Activated CD8-positive, alpha-beta memory T cell treated with anti-CD3 and anti-CD28 coated beads for 36 hours (primary cell): ENCODE measurements around the gene KLHL11. TPM values are rescaled to one million over a fixed set of nuclear protein-coding genes. Genes with fewer than 3 reads are reported as not detected.
"Not testable (repeated sequence)": the region's sequence is repeated elsewhere in the genome, so short reads cannot be mapped to it uniquely, and the experiment has no call there.

Experiments
- CTCF ChIA-PET: fragments of 350-600 bp; sonication (Branson Sonifier 250); formaldehyde crosslinking; loops from one replicate; lab custom pipeline; 2021; ENCODE audit warnings: antibody characterized with exemption; lab: Charles Lee
- POLR2A ChIA-PET: fragments of 350-600 bp; sonication (Branson Sonifier 250); formaldehyde crosslinking; loops from one replicate; lab custom pipeline; 2021; ENCODE audit warnings: antibody characterized with exemption; lab: Charles Lee
- total RNA-seq, 2 experiments: library from RNA; stranded (reverse); gene quantifications; one replicate each; pipeline ENCODE4 v1.2.3, GENCODE V29; 2021

KLHL11 gene
- total RNA-seq, 2 experiments from 2014 or later = 23.2 to 23.8 TPM

- ChIA-PET POLR2A (no interaction called here), CTCF (interaction anchor here (1.0 kb wide), 1 partner anchor 12 kb away, joined by 4 read pairs; no protein-coding TSS in a partner anchor)
Measured at GRCh38 chr17:41849251-41849990, 15.8 kb downstream of the KLHL11 start.

- CTCF ChIA-PET = interaction anchor here (1.0 to 1.4 kb wide), 2 partner anchors 13 to 47 kb away, joined by 4 to 5 read pairs; no protein-coding TSS in a partner anchor
- POLR2A ChIA-PET = interaction anchor here (1.6 kb wide), 1 partner anchor 16 kb away, joined by 5 read pairs; the partner anchor contains the start of gene KLHL11
Measured at GRCh38 chr17:41848788-41849187, 16.4 kb downstream of the KLHL11 start.

- ChIA-PET CTCF (no interaction called here), POLR2A (no interaction called here)
Measured at GRCh38 chr17:41844971-41845370, 20.3 kb downstream of the KLHL11 start.

GRCh38 chr17:41840781-41841180, 24.4 kb downstream of the KLHL11 start:
- CTCF ChIA-PET, POLR2A ChIA-PET: not testable (repeated sequence)

GRCh38 chr17:41839448-41839847, 25.8 kb downstream of the KLHL11 start:
- CTCF ChIA-PET, POLR2A ChIA-PET: not testable (repeated sequence)

GRCh38 chr17:41837761-41838538, 27.3 kb downstream of the KLHL11 start, which contains the start of gene KLHL10:
KLHL10 (plus strand) TSS chr17:41837825; CDS start chr17:41837933, 108 bp downstream.
- POLR2A ChIA-PET = interaction anchor here (0.7 kb wide), 1 partner anchor 21 kb away, joined by 4 read pairs; no protein-coding TSS in a partner anchor

GRCh38 chr17:41836550-41837196, 28.6 kb downstream of the KLHL11 start:
- ChIA-PET CTCF (interaction anchor here (1.4 kb wide), 1 partner anchor 73 kb away, joined by 3 read pairs; no protein-coding TSS in a partner anchor), POLR2A (no interaction called here)

More at GRCh38 chr17:41837761-41838538, 27.3 kb downstream of the KLHL11 start, which contains the start of gene KLHL10:
- CTCF ChIA-PET = interaction anchor here (1.0 kb wide), 1 partner anchor 37 kb away, joined by 5 read pairs; no protein-coding TSS in a partner anchor

- POLR2A ChIA-PET = no interaction called here
Measured at GRCh38 chr17:41835800-41836549, 29.2 kb downstream of the KLHL11 start, which contains the start of gene NT5C3B. NT5C3B (minus strand) TSS chr17:41836232; CDS start chr17:41836193, 39 bp downstream.

GRCh38 chr17:41835214-41835799, 29.9 kb downstream of the KLHL11 start:
- CTCF ChIA-PET = interaction anchor here (0.5 to 1.8 kb wide), 7 partner anchors 22 to 1851 kb away, joined by 3 to 7 read pairs (median 3); partner anchors contain the start of gene P3H4
- POLR2A ChIA-PET = interaction anchor here (0.9 kb wide), 1 partner anchor 33 kb away, joined by 3 read pairs; no protein-coding TSS in a partner anchor

More at GRCh38 chr17:41835800-41836549, 29.2 kb downstream of the KLHL11 start, which contains the start of gene NT5C3B:
- CTCF ChIA-PET = interaction anchor here (0.6 to 1.8 kb wide), 3 partner anchors 25 to 103 kb away, joined by 3 to 7 read pairs (median 4); partner anchors contain the start of gene P3H4

GRCh38 chr17:41829961-41830360, 35.3 kb downstream of the KLHL11 start:
- CTCF ChIA-PET = interaction anchor here (1.4 to 1.8 kb wide), 2 partner anchors 28 to 79 kb away, joined by 3 to 5 read pairs; no protein-coding TSS in a partner anchor
- POLR2A ChIA-PET = not testable (repeated sequence)

GRCh38 chr17:41825175-41825845, 39.9 kb downstream of the KLHL11 start:
- POLR2A ChIA-PET = no interaction called here
- CTCF ChIA-PET = no interaction called here

- ChIA-PET POLR2A (no interaction called here), CTCF (no interaction called here)
Measured at GRCh38 chr17:41824086-41824485, 41.1 kb downstream of the KLHL11 start.

- CTCF ChIA-PET = interaction anchor here (1.2 kb wide), 1 partner anchor 21 kb away, joined by 5 read pairs; no protein-coding TSS in a partner anchor
- POLR2A ChIA-PET = interaction anchor here (0.6 kb wide), 1 partner anchor 8 kb away, joined by 4 read pairs; no protein-coding TSS in a partner anchor
Measured at GRCh38 chr17:41823580-41823979, 41.6 kb downstream of the KLHL11 start.

GRCh38 chr17:41823141-41823524, 42.1 kb downstream of the KLHL11 start:
- POLR2A ChIA-PET = interaction anchor here (0.6 kb wide), 1 partner anchor 8 kb away, joined by 4 read pairs; no protein-coding TSS in a partner anchor
- CTCF ChIA-PET = interaction anchor here (1.1 to 1.2 kb wide), 2 partner anchors 21 to 85 kb away, joined by 3 to 5 read pairs; no protein-coding TSS in a partner anchor

GRCh38 chr17:41822216-41823140, 42.7 kb downstream of the KLHL11 start:
- POLR2A ChIA-PET = no interaction called here
- CTCF ChIA-PET = interaction anchor here (1.1 to 1.2 kb wide), 2 partner anchors 20 to 85 kb away, joined by 3 to 5 read pairs; no protein-coding TSS in a partner anchor

- POLR2A ChIA-PET = no interaction called here
- CTCF ChIA-PET = interaction anchor here (1.1 kb wide), 1 partner anchor 84 kb away, joined by 3 read pairs; no protein-coding TSS in a partner anchor
Measured at GRCh38 chr17:41821776-41822175, 43.4 kb downstream of the KLHL11 start.
